ENCODE measurements around the gene TMEM63A. TPM values are rescaled to one million over a fixed set of nuclear protein-coding genes. Genes with fewer than 3 reads are reported as not detected.
"Not testable (repeated sequence)": the region's sequence is repeated elsewhere in the genome, so short reads cannot be mapped to it uniquely, and the experiment has no call there.

Gene TMEM63A
- total RNA-seq, 2 donors from 2014 or later: 16.0 to 19.0 TPM

DNA sequence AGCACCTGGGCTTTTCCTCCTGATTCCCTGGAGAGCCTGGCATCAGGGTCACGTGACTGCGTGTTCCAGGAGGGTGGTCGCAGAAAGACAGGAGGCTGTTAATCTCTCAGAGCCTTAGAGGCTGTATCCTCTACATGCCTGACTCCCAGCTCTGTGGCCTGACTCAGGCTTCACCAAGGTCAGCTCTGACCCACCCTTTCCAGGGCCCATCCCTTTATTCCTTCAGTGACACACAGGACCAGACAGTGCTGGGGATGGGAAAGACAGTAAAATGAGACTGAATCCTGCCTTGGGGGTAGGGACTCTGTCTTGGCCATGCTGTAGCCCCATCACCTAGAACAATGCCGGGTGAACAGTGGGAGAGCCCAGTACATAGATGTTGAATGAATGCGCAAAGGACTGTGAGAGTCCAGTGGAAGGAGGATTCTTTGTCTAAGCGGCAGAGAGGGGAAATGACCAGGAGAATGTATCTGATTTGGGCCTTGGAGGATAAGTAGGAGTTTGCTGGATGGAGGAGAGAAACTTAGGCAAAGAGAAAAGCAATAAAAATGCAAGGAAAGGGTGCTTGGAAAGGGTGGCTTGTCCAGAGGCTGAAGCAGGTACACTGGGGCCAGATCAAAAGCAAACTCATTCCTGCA is 39.3 kb downstream of the TMEM63A start:
- Histone ChIP-seq H3K9me3 (no peaks in the 10 kb centered on the region), H3K4me1 (peaks cover 0 to 19% of the 10 kb centered on the region in 2 donors), H3K27ac (no peak overlapping the region), H3K36me3 (peaks cover 50% of the 10 kb centered on the region), H3K4me3 (no peak overlapping the region), H3K27me3 (no peaks in the 10 kb centered on the region)
- DNase-seq (ENCODE audit: low spot score): no peak
- TF ChIP-seq, protein P1, sequence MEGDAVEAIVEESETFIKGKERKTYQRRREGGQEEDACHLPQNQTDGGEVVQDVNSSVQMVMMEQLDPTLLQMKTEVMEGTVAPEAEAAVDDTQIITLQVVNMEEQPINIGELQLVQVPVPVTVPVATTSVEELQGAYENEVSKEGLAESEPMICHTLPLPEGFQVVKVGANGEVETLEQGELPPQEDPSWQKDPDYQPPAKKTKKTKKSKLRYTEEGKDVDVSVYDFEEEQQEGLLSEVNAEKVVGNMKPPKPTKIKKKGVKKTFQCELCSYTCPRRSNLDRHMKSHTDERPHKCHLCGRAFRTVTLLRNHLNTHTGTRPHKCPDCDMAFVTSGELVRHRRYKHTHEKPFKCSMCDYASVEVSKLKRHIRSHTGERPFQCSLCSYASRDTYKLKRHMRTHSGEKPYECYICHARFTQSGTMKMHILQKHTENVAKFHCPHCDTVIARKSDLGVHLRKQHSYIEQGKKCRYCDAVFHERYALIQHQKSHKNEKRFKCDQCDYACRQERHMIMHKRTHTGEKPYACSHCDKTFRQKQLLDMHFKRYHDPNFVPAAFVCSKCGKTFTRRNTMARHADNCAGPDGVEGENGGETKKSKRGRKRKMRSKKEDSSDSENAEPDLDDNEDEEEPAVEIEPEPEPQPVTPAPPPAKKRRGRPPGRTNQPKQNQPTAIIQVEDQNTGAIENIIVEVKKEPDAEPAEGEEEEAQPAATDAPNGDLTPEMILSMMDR (IDR thresholded peaks at IDR 0.05): no peak

DNA sequence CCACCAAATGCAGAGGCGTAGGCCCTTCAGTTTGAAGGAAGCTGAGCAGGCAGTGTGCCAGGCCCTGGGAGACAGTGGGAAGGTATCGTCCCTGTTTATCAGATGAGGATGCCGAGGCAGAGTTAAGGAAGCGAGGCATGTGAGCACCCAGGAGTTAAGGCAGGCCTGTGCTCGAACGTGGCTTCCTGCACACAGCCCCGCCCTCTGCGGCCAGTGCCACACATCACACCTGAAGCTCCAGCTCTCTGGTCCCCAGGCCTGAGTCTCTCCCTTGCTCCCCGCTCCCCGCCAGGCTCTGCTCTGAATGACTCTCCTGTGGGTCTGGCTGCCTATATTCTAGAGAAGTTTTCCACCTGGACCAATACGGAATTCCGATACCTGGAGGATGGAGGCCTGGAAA is 40.1 kb downstream of the TMEM63A start:
- H3K4me1 ChIP-seq: peaks cover 0 to 14% of the 10 kb centered on the region in 2 donors
- H3K27me3 ChIP-seq: no peaks in the 10 kb centered on the region
- H3K36me3 ChIP-seq: peaks cover 47% of the 10 kb centered on the region
- no peak overlapping the region for H3K4me3 ChIP-seq
- H3K27ac ChIP-seq: no peak overlapping the region
- H3K9me3 ChIP-seq: no peaks in the 10 kb centered on the region
- no peak for DNase-seq (ENCODE audit: low spot score)
- TF ChIP-seq, protein P1 (IDR thresholded peaks at IDR 0.05): no peak

DNA sequence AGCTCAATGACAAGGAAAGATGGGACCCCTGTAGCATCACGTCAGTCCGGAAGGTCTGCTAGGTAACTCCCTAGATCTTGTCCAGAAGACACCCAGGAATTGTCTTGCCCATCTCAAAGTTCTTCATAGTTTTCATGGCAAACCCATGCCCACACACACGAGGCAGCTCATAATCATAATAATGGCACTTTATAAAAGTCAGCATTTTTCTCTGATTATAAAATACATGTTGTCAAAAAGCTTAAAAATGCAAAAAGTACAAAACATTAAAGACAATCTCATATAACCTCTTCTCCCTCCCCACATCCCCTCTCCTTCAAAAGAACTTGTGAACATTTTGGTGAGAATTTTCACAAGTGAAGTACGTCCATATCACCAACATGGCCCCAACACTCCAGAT is 41.5 kb downstream of the TMEM63A start:
- TF ChIP-seq, protein P1 (IDR thresholded peaks at IDR 0.05): no peak
- DNase-seq (ENCODE audit: low spot score): no peak
- Histone ChIP-seq H3K9me3 (no peaks in the 10 kb centered on the region), H3K36me3 (peaks cover 34% of the 10 kb centered on the region), H3K4me1 (peaks cover 0 to 16% of the 10 kb centered on the region in 2 donors), H3K4me3 (no peak overlapping the region), H3K27me3 (no peaks in the 10 kb centered on the region), H3K27ac (no peak overlapping the region)

DNA sequence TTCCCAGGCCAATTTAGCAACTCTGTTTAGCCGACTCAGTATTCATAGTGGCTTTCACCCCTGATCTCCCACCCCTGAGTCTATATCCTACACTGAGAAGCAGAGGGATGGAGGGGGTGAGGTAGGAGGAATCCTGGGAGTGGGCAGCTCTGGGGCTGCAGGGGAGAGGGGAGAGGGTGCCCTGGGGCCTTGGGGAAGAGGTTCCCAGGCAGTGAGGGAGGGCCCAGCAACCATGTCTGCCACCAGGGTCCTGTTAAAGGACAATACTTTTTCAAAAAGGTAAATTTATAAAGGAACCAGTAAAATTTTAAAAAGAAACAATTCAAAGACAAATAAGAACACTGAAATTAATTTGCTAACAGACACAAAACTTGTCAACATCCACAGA is 42.0 kb downstream of the TMEM63A start:
- no peak for DNase-seq (ENCODE audit: low spot score)
- Histone ChIP-seq H3K27me3 (no peaks in the 10 kb centered on the region), H3K4me3 (no peak overlapping the region), H3K9me3 (no peaks in the 10 kb centered on the region), H3K36me3 (peaks cover 34% of the 10 kb centered on the region), H3K27ac (no peak overlapping the region), H3K4me1 (peaks cover 0 to 16% of the 10 kb centered on the region in 2 donors)
- TF ChIP-seq, protein P1 (IDR thresholded peaks at IDR 0.05): no peak

DNA sequence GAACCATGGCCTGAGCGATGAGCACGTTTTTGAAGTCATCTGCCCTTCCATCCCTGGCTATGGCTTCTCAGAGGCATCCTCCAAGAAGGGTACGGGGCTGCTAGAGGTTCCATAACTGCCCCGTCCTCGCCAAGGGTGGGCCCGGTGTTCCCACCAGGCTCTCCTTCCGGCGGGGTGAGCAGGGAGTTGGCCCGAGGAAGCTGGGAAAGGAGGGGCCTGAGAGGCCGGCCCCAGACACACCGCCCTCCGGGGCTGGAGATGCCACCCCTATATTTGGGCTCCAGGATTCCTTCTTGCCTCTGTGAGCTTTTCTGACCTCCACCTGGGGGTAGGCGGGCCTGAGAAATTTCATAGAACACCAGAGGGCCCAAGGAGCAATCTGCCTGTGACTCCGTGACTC is 43.4 kb downstream of the TMEM63A start:
- peaks cover 0 to 26% of the 10 kb centered on the region in 2 donors for H3K4me1 ChIP-seq
- H3K4me3 ChIP-seq: no peak overlapping the region
- H3K9me3 ChIP-seq: no peaks in the 10 kb centered on the region
- H3K36me3 ChIP-seq: peaks cover 34% of the 10 kb centered on the region
- H3K27ac ChIP-seq: no peak overlapping the region
- TF ChIP-seq, protein P1 (IDR thresholded peaks at IDR 0.05): no peak
- no peak for DNase-seq (ENCODE audit: low spot score)
- no peaks in the 10 kb centered on the region for H3K27me3 ChIP-seq

DNA sequence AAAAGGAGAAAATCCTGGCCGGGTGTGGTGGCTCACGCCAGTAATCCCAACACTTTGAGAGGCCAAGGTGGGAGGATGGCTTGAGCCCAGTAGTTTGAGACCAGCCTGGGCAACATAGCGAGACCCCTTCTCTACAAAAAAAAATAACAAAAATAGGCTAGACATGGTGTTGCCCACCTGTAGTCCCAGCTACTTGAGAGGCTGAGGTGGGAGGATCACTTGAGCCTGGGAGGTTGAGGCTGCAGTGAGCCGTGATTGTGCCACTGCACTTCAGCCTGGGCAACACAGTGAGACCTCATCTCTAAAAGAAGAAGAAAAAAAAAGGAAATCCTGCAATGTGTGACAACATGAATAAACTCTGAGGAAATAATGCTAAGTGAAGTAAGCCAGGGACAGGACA is 45.9 kb downstream of the TMEM63A start:
- not testable (repeated sequence) for H3K4me3 ChIP-seq; H3K27me3 ChIP-seq; DNase-seq (ENCODE audit: low spot score); H3K9me3 ChIP-seq
- Histone ChIP-seq H3K36me3 (peaks cover 44% of the 10 kb centered on the region), H3K4me1 (peaks cover 0 to 26% of the 10 kb centered on the region in 2 donors), H3K27ac (peak overlapping the region in 1 of 2 donors; percentile 21)
